Right forelimb (tissue), 1 donor: ENCODE data around the gene ELMO1.

ENCODE experiments used
- DNase-seq: peaks from one replicate; pipeline ENCODE4 v3.0.0-alpha.2; 2018

The ELMO1 gene

DNA sequence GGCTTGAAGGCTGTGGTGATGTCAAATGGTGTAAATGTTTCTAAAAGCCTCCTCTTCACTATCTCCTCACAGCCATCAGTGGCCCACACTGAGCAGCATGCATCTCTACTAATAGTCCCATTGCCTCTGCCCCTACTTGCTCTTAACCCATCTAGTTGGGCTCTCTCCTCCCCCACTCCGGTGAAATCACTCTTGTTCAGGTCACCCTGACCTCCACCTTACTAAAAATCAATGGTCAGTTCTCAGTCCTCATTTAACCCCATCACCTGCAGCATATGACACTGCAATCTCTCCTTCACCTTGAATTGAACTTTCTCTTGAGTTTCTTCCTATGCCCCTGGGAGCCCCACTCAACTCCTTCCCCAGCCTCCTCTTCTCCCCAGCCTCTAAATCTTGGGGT is 369.2 kb downstream of the ELMO1 start:
- no peak for DNase-seq

DNA sequence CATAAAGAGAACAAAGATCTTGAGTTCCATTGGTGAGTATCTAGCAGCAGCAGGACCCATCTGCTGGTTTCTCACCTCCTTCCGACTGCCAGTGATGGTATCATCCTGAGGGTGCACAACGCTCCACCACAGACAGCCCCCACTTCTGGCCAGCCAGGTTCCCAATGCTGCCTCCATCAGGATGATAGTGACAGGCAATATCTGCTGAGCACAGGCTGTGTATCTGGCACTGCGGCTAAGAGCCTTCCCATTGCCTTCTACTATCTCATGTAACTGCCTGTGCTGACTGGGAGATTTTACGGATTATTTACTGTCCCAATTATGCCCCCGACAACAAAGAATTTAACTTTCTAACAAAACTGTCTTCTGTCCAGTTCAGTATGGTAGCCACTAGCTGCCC is 372.0 kb downstream of the ELMO1 start:
- no peak for DNase-seq

DNA sequence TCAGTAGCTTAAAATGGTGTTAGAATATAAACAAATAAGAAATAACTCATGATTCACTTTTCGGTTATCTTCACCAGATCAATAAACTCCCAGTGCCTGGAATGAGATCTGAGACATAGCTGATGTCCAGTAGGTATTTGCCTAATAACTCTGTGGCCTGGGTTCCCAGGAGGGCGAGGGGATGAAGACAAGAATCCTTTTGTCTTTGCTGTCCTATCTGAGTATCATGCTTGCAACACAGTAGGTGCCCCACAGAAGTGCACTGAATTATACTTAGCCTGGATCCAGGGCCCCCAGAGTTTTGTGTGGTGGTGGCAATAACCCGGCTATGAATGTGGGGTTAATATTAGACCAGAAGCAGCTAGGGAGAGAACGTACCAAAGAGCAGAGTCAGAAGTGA is 374.3 kb downstream of the ELMO1 start:
- DNase-seq, result no peak

DNA sequence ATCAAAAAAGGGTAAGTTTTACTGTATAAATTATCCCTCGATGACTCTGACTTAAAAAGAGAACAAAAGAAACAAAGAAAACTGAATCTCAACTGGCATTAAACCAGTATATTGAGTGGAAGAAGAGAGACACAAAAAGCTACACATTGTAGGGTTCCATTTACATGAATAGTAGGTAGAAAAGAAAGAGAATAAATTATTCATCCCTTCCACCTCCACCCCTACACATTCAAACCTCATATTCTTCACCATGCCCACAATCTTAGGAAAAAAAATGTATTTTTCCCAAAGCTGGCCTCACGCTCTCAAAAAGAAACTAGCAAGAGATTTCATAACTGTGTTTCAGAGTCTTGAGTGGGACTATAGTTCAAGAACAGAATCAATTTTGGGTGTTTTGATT is 377.5 kb downstream of the ELMO1 start:
- DNase-seq, result no peak

DNA sequence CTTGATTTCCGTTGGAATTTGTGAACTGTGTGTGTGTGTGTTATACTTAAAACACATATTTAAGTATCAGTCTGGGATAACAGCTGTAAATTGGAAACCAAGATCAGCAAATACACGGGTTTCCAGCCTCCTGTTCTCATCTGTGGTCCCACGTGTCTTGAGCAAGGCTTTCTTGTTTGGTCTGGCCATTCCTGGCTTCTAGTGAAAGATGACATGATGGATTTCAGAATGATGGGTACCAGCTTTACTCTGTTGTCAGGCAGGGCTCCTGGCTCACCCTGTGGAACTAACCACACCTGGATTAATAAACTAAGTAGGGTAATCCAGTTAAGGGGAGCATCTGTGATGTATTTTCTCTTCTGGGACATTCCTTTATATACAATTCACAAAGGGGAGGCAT is 378.2 kb downstream of the ELMO1 start:
- DNase-seq, result no peak

DNA sequence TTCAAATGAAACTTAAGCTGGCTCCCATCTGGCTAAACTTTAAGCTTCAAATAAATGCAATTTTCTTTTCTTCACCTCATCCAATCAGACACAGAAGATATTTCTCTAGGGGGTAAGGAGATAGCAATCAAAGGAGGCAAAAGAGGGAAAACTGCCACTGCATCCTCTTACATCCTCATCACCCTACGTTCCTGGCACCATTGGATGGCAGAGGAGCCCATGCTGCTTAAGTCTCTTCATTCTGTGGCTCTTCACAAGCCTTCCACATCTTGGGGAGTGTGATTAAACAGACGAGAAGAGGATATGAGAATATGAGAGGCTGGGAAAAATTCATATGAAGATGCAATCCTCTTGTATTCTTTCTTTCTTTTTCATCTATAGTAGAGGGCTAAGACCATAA is 378.6 kb downstream of the ELMO1 start:
- no peak for DNase-seq

DNA sequence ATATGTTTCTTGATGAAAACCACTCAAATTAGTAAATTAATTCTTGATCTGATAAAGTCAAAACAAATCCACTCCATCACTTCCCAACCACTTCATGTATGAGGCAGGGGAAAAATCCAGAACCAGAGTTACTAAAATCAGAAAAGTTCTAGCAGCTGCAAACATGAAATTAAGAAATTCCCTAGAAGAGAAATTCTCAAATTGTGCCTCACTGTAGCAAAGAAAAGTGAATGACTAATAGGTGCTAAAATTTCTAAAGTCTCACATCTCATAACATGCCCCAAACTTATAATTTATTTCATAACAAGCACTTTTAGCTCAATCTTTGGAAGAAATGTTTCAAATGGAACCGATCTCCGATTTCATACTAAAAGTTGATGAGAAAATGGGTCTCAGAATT is 379.3 kb downstream of the ELMO1 start:
- DNase-seq, result no peak

DNA sequence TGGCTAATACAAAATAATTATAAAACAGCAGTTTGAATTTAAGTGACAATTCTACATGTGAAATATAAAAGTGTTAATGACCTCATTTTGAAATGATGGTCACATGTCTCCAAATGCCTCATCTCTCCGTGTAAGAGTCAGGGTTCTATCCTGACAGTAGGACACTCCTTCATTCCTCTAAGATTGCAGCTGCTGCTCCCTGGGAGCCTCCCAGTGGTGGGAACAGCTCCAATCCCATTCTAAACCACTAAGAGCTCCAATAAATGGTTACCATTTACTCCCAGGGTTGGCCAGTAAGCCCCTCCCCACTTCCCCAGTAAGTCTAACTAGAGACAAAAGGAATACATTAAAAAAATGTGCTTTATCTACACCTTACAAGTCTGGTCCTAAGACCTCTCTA is 379.8 kb downstream of the ELMO1 start:
- DNase-seq, result no peak

DNA sequence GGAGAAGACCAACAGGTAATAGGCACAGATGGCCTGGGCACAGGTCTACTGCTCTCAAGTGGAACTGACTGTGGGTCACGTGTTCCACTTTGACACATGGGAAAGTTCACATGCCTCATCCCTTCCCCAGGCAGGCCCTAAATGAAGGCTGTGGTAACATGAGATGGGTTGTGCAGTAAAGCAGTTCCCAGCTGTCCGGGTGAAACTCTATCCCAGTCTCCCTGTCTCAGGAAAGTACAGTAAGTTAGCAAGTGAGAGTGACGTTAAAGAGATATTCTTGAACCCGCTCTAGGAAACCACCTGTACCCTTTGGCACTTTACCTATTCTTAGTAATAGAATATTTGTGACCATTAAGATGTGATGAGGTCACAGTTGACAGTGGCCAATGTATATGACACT is 380.6 kb downstream of the ELMO1 start:
- DNase-seq, result no peak

DNA sequence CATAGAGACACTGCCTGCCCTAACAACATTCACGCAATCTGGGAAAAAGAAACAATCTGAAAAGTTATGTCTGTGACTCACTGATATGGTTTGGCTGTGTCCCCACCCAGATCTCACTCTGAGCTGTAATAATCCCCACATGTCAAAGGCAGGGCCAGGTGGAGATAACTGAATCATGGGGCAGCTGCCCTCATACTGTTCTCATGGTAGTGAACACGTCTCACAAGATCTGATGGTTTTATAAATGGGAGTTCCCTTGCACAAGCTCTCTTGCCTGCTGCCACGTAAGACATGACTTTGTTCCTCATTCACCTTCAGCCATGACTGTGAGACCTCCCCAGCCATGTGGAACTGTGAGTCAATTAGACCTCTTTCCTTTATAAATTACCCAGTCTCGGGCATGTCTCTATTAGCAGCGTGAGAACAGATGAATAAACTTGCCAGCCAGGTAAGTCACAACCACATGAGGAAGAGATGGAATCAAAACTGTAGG is 382.8 kb downstream of the ELMO1 start:
- DNase-seq, result no peak

DNA sequence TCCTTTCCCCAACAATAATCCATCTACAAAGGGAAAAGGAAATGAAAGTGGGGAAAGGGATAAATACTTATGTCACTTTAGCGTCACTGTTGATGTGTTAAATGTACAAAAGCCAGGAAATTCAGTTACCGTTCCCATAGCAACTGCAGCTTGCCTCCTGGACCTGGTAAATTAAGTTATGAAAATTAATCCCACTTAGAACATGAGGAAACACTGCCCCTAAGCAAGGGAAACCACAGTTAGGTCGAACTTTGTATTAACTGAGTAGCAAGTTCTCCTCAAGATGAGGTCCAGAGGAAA is 386.2 kb downstream of the ELMO1 start:
- no peak for DNase-seq

DNA sequence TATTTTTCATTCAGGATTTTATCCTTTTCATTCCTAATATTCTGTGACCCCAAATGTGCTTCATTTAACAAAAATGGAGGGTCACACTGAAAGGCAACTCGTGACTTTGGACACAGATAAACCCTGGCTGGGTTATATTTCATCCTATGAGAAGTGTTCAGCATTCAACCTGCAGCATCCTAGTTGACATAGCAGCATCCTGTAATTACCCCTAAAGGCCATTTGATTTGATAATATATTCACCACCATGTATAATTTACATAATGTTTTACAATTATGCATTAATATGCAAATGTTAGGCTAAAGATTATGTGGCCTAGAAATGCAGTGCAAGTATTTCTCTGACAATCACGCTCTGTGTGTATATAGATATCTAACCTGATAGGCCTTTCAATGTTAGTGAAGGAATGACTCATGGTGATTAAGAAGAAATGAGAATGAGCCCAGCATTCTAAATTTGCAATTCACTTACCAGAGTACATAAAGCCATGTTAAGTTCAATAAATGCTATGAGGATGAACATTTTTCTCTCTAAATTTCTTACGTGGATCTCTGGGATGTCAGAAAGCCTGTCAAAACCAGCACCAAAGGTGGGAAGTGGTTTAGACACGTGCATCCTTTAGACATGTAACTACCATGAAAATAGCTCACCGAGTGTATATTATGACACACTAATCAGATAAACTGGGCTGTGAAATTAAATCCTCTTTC is 386.7 kb downstream of the ELMO1 start:
- no peak for DNase-seq

DNA sequence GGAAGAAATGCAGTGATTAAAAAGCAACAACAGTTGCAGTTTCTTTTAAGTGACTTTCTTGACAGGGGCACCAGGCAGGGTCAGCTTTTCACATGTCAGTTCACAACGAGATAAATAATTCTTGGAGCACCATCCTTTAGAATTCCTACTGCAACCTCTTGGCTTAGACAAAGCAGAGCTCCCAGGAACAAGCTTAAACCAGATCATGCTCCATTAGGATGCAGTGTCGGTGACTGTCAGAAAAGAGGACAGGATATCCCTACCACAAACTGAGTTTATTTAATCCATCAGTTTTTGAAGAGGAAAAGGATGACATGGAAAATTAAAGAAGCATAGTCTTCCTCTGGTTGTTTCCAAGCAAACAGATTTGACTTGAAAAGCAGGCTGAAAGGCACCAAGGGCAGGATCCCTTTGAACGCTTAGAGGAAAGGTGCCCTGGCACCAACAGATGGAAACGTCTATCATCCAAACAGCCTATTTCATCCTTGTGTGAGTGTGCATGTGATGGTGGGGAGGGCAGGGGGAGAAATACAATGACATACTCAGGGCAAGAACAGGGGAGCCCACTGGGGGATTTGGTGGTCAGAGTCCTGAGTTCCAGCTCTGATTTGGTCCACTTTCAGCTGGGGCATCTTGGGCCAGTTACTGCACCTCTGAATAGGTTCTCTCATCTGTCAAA is 392.3 kb downstream of the ELMO1 start:
- no peak for DNase-seq

DNA sequence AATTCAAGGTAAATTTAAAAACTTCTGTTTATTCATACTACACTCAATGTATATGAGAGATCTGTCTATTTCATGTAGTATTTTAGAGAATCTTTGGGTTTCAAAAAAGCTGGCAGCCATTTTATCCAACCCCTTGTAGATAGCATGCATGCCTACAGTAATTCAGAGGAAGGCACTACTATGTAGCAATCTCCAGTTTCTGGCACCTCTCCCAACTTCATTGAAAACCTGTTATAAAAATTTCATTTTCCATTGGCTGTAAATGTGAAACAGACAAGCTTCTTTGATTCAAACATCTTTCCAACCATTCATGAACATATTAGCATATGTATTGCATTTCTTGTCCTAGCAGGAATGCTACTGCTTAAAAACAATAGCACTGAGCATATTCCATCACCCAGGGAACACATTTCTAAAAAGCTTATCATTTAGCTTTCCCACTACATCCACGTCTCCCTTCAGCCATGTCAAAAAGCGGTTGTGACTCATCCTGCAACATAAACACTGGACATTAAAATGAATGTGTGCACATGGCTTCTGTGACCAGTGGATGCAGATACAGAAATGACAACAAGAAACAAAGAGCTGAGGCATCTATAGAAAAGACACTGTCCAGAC is 393.9 kb downstream of the ELMO1 start:
- DNase-seq, result no peak

DNA sequence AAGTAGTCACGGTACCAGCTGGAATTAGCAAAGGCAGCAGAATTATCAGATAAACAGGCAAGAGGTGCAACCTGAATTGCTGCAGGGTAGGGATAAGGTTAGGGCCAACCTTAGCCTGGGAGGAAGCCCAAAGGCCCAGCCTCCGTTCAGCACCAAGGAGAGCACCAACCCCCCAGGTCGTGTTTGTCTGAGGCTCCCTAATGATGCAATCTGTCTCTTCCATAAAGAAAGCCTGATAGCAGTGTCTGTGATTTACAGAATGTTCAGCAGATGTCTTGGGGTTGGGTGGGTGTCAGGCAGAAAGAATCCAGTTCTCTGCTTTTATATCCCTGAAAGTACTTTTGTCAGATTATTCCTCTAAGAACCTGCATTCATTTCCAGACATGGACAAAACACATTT is 396.0 kb downstream of the ELMO1 start:
- DNase-seq, result peak; percentile 56

DNA sequence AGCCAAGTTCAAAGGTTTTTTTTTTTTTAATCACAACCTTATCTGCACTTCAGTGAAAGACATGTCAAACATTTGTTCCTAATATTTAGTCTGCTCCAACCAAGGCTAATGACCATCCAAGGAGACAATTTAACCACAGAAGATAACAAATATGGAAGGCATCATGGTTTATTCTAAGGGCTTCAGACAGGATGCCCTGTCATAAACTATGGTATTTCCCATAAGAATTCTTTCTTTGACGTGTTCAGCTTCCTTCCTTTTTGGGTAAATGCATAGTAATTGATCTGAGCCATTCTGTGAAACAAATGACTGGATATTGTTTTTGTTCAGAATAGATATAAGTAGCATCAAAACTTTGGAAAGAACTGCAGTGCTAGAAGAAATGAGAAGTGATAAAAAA is 397.9 kb downstream of the ELMO1 start:
- DNase-seq, result no peak

DNA sequence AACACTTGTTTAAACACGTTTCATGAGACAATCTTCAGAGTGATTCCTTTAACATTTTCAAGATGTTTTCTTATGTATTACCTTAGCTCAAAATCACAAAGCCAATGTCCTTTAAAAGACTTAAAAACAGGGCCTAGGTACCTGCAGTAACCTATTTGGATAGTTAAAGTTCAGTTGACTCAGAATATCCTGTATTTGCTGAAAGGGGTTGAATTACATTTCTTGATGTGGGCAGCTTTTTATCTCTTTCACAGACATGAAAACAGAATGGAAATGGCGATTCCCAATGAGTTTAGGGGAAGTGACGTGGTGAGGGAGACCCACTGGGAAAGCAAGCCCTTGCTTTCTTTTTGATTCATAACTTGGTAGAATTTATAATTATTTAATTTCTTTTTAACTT is 400.0 kb downstream of the ELMO1 start:
- no peak for DNase-seq

DNA sequence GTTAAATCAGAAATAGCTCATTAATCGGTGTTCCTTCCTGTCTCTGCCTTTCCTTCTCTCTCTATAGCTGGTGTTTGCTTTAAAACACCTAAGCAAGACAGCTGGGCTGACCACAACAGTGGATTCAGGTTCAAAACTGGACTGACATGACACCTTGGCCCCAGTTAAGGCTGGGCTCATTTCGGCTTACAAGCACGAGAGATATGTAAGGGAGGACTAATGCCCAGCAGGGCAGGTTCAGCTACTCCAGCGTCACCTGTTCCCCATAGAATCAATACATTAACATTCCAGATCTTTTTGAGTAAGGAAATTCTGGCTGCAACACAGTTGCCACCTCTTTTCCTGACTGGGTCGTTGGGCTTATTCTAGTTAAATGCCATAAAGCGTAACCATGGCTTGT is 401.4 kb downstream of the ELMO1 start:
- no peak for DNase-seq

DNA sequence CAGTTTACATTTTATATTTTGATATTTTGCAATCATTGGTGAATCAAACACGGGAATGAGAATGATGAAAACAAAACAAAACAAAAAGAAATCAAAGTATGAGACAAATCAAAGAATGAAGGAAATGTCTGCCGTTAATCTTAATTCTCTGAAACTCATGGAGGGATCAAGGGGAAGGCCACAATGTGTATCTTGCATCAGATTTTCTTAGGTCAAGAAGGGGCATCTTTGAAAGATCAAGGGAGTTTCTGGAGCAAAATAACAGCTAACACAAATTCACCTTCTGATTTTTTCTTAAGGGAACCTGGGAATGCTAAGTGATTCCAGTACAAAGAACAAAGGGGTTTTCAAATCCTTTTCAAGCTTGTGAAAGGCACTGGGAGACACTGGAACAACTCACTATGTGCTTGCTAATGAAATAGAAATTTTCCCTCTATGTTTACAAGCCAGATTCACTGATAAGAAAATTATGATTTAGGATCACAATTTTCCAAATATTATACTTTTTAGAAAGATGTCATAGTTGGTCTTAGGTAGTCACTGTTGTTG is 402.1 kb downstream of the ELMO1 start:
- no peak for DNase-seq

DNA sequence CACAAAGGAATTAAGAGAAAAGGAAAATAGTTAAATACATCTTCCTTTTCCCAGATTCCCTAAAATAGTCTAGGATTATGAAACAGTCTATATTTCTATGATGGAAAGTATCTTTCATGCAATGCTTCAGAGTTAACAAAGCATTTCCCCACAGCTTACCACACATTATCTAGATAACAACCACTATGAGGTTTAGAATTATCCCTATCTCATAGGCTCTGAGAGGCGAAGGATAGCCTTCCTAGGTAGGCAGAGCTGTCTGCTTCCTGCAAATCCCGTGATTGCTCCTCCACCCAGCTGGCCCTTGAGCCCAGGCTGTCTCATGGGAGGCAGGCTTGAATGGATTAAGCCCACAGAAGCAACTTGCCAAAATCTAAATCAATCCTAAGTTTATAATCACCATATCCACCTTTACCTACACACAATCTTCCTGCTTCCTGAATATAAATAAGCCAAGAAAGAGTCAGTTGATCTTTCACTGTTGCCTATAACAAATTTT is 402.9 kb downstream of the ELMO1 start:
- no peak for DNase-seq

DNA sequence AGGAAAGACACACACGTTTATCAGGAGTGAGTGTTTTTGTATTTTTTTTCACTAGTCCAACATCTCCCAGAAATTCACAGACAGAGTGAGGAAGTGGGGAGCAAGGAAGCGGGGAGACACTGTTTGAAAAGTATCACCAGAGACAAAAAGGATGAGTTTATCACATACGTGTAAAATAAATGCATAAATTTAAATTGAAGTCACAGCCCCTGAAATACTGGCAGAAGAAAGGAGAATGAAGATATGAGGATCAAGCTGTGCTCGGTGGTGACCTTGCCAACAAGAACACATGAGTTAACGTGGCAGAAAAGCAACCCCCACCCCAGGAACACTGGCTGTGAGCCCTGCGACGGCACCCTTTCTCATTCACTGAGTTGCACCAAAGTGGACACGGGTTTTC is 407.2 kb downstream of the ELMO1 start:
- no peak for DNase-seq

DNA sequence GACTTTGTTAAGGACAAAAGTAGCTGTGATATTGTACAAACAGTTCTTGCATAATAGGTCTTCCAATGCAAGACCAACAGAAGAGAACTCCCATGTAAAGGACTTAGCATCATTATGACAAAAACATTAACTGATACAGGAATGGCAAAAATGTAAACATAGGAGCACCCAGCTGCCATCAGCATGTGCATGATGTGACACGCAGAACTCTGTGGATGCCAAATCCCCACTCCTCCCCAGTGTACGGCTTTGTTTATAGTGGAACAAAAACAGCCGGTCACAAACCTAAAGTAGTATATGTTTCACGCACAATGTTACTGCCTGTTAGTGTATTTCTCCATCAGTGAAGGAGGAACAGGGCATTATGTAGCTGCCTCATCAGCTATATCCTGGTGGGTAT is 408.3 kb downstream of the ELMO1 start:
- DNase-seq, result no peak

DNA sequence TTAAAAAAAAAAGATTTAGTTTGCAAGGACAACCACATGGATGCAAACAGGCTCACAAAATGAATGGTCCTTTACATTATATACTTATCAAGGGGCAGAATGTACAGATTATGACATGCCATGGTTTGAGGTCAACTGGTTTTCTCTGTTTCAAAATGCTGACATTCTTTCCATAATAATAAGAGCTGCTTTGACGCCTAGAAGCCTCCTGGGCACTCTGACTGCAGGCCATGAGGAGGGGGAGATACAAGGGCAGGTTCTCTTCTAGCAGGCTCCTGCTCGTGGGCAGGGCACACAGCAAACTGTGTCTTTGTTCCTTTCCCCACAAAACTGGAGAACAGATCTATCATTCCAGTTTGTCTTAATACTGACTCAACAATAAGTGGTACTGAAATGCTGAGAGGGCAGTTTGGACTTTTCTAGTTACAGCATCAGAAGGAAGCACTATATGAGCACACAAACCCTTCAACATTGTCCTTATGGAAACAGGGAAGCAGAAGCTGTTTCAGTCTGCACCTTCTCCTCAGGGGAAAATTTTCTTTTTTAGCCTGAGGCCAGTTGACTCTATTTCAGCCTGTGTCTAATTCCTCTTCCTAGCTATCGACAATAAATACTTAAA is 409.4 kb downstream of the ELMO1 start:
- DNase-seq, result no peak

DNA sequence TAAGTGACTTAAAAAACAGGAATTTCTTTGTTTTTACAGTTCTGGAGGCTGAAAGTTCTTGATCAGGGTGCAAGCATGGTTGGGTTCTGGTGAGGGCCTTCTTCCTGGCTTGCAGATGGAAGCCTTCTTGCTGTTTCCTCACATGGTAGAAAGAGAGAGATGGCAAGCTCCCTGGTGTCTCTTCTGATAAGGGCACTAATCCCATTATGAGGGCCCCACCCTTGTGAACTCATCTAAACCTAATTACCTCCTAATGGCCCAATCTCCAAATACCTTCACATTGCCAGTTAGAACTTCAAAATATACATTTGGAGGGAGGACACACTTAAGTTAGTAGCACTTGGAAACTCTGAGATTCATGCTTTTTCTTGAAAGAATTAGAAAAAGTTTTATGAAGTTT is 410.0 kb downstream of the ELMO1 start:
- no peak for DNase-seq
